ENCODE results near the gene STXBP4. TPM values are rescaled to one million over a fixed set of nuclear protein-coding genes. Genes with fewer than 3 reads are reported as not detected.

The STXBP4 gene
- polyA plus RNA-seq, 1 of the 3 experiments (the other 2 are of a cell fraction) = 2.8 TPM

- Histone ChIP-seq H3K4me1 (ENCODE audit: control insufficient read depth in 1 of 2, insufficient read depth in 2 of 2, low read depth in 1 of 2, low read length in 1 of 2) (peaks cover 0 to 26% of the 10 kb centered on the region in 2 experiments; a peak in 2 of 4 replicates), H3K27ac (ENCODE audit: low read depth in 2 of 2, low read length in 1 of 2) (no peak overlapping the region), H3K4me3 (ENCODE audit: low read depth in 2 of 2, low read length in 1 of 2) (no peak overlapping the region), H3K36me3 (replicated peaks in 1 of 2; ENCODE audit: control insufficient read depth in 1 of 2, insufficient read depth in 2 of 2, low read length in 1 of 2) (no peaks in the 10 kb centered on the region), H3K27me3 (ENCODE audit: insufficient read depth) (no peaks in the 10 kb centered on the region), H2AFZ (ENCODE audit: low read depth) (no peak overlapping the region), H3K9me2 (no peaks in the 10 kb centered on the region), H4K20me1 (ENCODE audit: insufficient read depth) (no peaks in the 10 kb centered on the region), H3K79me2 (ENCODE audit: insufficient read depth) (peaks cover 55% of the 10 kb centered on the region), H3K9ac (no peak overlapping the region), H3K9me3 (no peaks in the 10 kb centered on the region), H3K4me2 (no peak overlapping the region), H3F3A (replicated peaks; ENCODE audit: insufficient read depth) (no peaks in the 10 kb centered on the region)
- ChIA-PET POLR2A (no interaction called here), CTCF (interaction anchor here (1.0 kb wide), 1 partner anchor 385 kb away, joined by 4 read pairs; no protein-coding TSS in a partner anchor)
- 94% methylated on average over 3 of the region's 3 CpGs for WGBS (ENCODE audit: low lambda C conversion rate)
- no peak for DNase-seq
- no peak for TF ChIP-seq FOXJ3 (CRISPR knock-in tag; IDR thresholded peaks at IDR 0.05)
- TF ChIP-seq FOSL2 (IDR thresholded peaks at IDR 0.05; ENCODE audit: borderline replicate concordance, low read depth) = no peak
- no peak for TF ChIP-seq MAX (IDR thresholded peaks at IDR 0.05; ENCODE audit: low read depth)
- TF ChIP-seq CHD2 (IDR thresholded peaks at IDR 0.05; ENCODE audit: low read length, partially characterized antibody) = no peak
- no peak for TF ChIP-seq RAD21 (IDR thresholded peaks at IDR 0.05; ENCODE audit: low read length)
- TF ChIP-seq EZH2phosphoT487 (IDR thresholded peaks at IDR 0.05; ENCODE audit: borderline replicate concordance, low read depth) = no peak
- TF ChIP-seq TCF12 (IDR thresholded peaks at IDR 0.05) = no peak
- TF ChIP-seq RCOR1 (IDR thresholded peaks at IDR 0.05; ENCODE audit: low read length) = no peak
Observed at GRCh38 chr17:54971901-54972300, 3.3 kb downstream of the STXBP4 start.

GRCh38 chr17:54972406-54973138 is 4.0 kb downstream of the STXBP4 start:
- Histone ChIP-seq H3K4me1 (ENCODE audit: control insufficient read depth in 1 of 2, insufficient read depth in 2 of 2, low read depth in 1 of 2, low read length in 1 of 2) (peaks cover 0 to 22% of the 10 kb centered on the region in 2 experiments; a peak in 2 of 4 replicates), H3K27me3 (ENCODE audit: insufficient read depth) (no peaks in the 10 kb centered on the region), H3K36me3 (replicated peaks in 1 of 2; ENCODE audit: control insufficient read depth in 1 of 2, insufficient read depth in 2 of 2, low read length in 1 of 2) (no peaks in the 10 kb centered on the region), H3F3A (replicated peaks; ENCODE audit: insufficient read depth) (no peaks in the 10 kb centered on the region), H3K79me2 (ENCODE audit: insufficient read depth) (peaks cover 49% of the 10 kb centered on the region), H2AFZ (ENCODE audit: low read depth) (no peak overlapping the region), H3K27ac (ENCODE audit: low read depth in 2 of 2, low read length in 1 of 2) (peak overlapping the region in 1 of 2 experiments; percentile 29; a peak in 1 of 4 replicates), H4K20me1 (ENCODE audit: insufficient read depth) (no peaks in the 10 kb centered on the region), H3K9ac (no peak overlapping the region), H3K4me2 (no peak overlapping the region), H3K9me2 (no peaks in the 10 kb centered on the region), H3K4me3 (ENCODE audit: low read depth in 2 of 2, low read length in 1 of 2) (no peak overlapping the region), H3K9me3 (no peaks in the 10 kb centered on the region)
- no peak for DNase-seq
- 77% methylated on average over 3 of the region's 3 CpGs for WGBS (ENCODE audit: low lambda C conversion rate)
- POLR2A ChIA-PET = no interaction called here
- CTCF ChIA-PET = interaction anchor here (0.5 to 2.5 kb wide), 6 partner anchors 16 to 384 kb away, joined by 3 to 18 read pairs (median 3); no protein-coding TSS in a partner anchor
- TF ChIP-seq JUND (IDR thresholded peaks at IDR 0.05) (no peak), USF2 (IDR thresholded peaks at IDR 0.05; ENCODE audit: borderline replicate concordance, low read depth, low read length) (no peak), REST (IDR thresholded peaks at IDR 0.05; ENCODE audit: low read depth, low read length) (no peak), PBX3 (IDR thresholded peaks at IDR 0.05) (no peak), EP300 (IDR thresholded peaks at IDR 0.05; ENCODE audit: borderline replicate concordance in 1 of 2, low read depth in 1 of 2, low read length in 1 of 2) (no peak), MXI1 (IDR thresholded peaks at IDR 0.05; ENCODE audit: low read depth, low read length) (no peak), SMC3 (IDR thresholded peaks at IDR 0.05; ENCODE audit: low read depth, low read length) (no peak), NRF1 (IDR thresholded peaks at IDR 0.05; ENCODE audit: low read depth, low read length) (no peak), MEF2A (IDR thresholded peaks at IDR 0.05; ENCODE audit: borderline replicate concordance, low read depth) (no peak), GATA2 (CRISPR knock-in tag; IDR thresholded peaks at IDR 0.05) (no peak), TCF12 (IDR thresholded peaks at IDR 0.05) (no peak), ZBTB33 (IDR thresholded peaks at IDR 0.05; ENCODE audit: borderline replicate concordance, low read depth) (no peak), EZH2phosphoT487 (IDR thresholded peaks at IDR 0.05; ENCODE audit: borderline replicate concordance, low read depth) (no peak)
